ENCODE data around the gene HIGD2B. TPM values are rescaled to one million over a fixed set of nuclear protein-coding genes. Genes with fewer than 3 reads are reported as not detected.
"Not testable (repeated sequence)": the region's sequence is repeated elsewhere in the genome, so short reads cannot be mapped to it uniquely, and the experiment has no call there.

The HIGD2B gene
- total and polyA plus RNA-seq, 2 donors from 2014 or later, result not detected

- H3K36me3 ChIP-seq (ENCODE audit: control insufficient read depth in 2 of 3, insufficient read depth in 3 of 3, low read length in 3 of 3); FAIRE-seq; H3K9me3 ChIP-seq (ENCODE audit: control insufficient read depth in 2 of 3, insufficient read depth in 1 of 3, low read length in 3 of 3); intact Hi-C loops (cut with DNase I); DNase-seq; H3K27me3 ChIP-seq (ENCODE audit: control insufficient read depth, insufficient read depth, low read length); H3K4me1 ChIP-seq (ENCODE audit: control insufficient read depth in 2 of 3, insufficient read depth in 2 of 3, low read depth in 1 of 3, low read length in 3 of 3); H3K27ac ChIP-seq (ENCODE audit: low read depth in 2 of 2, low read length in 2 of 2); H3K9ac ChIP-seq (ENCODE audit: low read length in 3 of 3); H3K4me3 ChIP-seq (ENCODE audit: low read length in 3 of 3): not testable (repeated sequence)
Observed at GRCh38 chr15:72628249-72629067, 57.5 kb downstream of the HIGD2B start.

DNA sequence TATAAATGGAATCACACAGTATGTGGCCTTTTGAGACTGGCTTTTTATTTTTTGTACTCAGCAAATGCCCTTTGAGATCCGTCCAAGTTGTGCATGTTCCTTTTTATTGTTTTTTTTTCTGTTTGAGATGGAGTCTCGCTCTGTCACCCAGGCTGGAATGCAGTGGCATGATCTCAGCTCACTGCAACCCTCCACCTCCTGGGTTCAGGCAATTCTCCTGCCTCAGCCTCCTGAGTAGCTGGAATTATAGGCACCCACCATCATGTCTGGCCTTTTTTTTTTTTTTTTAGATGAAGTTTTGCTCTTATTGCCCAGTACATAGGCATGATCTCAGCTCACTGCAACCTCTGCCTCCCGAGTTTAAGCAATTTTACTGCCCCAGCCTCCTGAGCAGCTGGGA is 59.8 kb downstream of the HIGD2B start:
- intact Hi-C loops (cut with DNase I); H3K27me3 ChIP-seq (ENCODE audit: control insufficient read depth, insufficient read depth, low read length); H3K9me3 ChIP-seq (ENCODE audit: control insufficient read depth in 2 of 3, insufficient read depth in 1 of 3, low read length in 3 of 3); FAIRE-seq; H3K27ac ChIP-seq (ENCODE audit: low read depth in 2 of 2, low read length in 2 of 2); H3K36me3 ChIP-seq (ENCODE audit: control insufficient read depth in 2 of 3, insufficient read depth in 3 of 3, low read length in 3 of 3); H3K4me1 ChIP-seq (ENCODE audit: control insufficient read depth in 2 of 3, insufficient read depth in 2 of 3, low read depth in 1 of 3, low read length in 3 of 3); H3K4me3 ChIP-seq (ENCODE audit: low read length in 3 of 3); H3K9ac ChIP-seq (ENCODE audit: low read length in 3 of 3): not testable (repeated sequence)
- peak in 1 of 5 donors; percentile 3 for DNase-seq

Other genes starting within 250 kb of the HIGD2B start
- 139 TPM for gene ARIH1, start 211.9 kb downstream of the HIGD2B start, total RNA-seq
- 27.4 TPM for gene ARIH1, start 211.9 kb downstream of the HIGD2B start, polyA plus RNA-seq (ENCODE audit: insufficient read depth, low read depth, low replicate concordance)
- not detected for gene GOLGA6B, start 31.5 kb downstream of the HIGD2B start, total RNA-seq
- gene GOLGA6B, start 31.5 kb downstream of the HIGD2B start, polyA plus RNA-seq (ENCODE audit: insufficient read depth, low read depth, low replicate concordance), result not detected
- gene BBS4, start within 50 bp of the HIGD2B start, total RNA-seq, result 29.3 TPM
- gene BBS4, start within 50 bp of the HIGD2B start, polyA plus RNA-seq (ENCODE audit: insufficient read depth, low read depth, low replicate concordance), result 17.2 TPM
- gene ADPGK, start 97.6 kb upstream of the HIGD2B start, total RNA-seq, result 42.5 TPM
- 23.9 TPM for gene ADPGK, start 97.6 kb upstream of the HIGD2B start, polyA plus RNA-seq (ENCODE audit: insufficient read depth, low read depth, low replicate concordance)